Heart left ventricle (tissue), 16 donors: ENCODE measurements around the gene STK25. TPM values are rescaled to one million over a fixed set of nuclear protein-coding genes. Genes with fewer than 3 reads are reported as not detected.

Experiments used
- ATAC-seq, 4 donors: fragments of 200-7000 bp; cut with Tn5 transposase; one replicate each; pipeline ENCODE4 v1.9.1; 2020 to 2022; ENCODE audit warnings: moderate library complexity in 4 of 4, mild to moderate bottlenecking in 3 of 4, moderate number of reproducible peaks in 1 of 4
- DNase-seq, 5 donors: peaks; one replicate each; pipeline ENCODE4 v3.0.0-alpha.2; 2020
- H3K27ac ChIP-seq, 12 donors: fragments of 200-600 bp; sonication (generic) in 4 of 12; one replicate each; pipeline versions ENCODE4 v1.5.0 to v1.8.0; 2016 to 2022; ENCODE audit warnings: mild to moderate bottlenecking in 2 of 12
- H3K27me3 ChIP-seq, 9 donors: fragments of 200-600 bp; sonication (generic) in 2 of 9; one replicate each; pipeline versions ENCODE4 v1.5.1 to v1.8.0; 2016 to 2022; ENCODE audit warnings: mild to moderate bottlenecking in 3 of 9
- H3K36me3 ChIP-seq, 9 donors: fragments of 200-600 bp; sonication (generic) in 2 of 9; one replicate each; pipeline versions ENCODE4 v1.5.0 to v1.8.0; 2018 to 2022; ENCODE audit warnings: mild to moderate bottlenecking in 2 of 9
- H3K4me1 ChIP-seq, 12 donors: fragments of 200-600 bp; sonication (generic) in 4 of 12; one replicate each; pipeline versions ENCODE4 v1.5.0 to v1.8.0; 2016 to 2022; ENCODE audit warnings: mild to moderate bottlenecking in 3 of 12
- H3K4me3 ChIP-seq, 12 donors: fragments of 200-600 bp; sonication (generic) in 4 of 12; one replicate each; pipeline versions ENCODE4 v1.5.0 to v1.8.0; 2017 to 2022; ENCODE audit warnings: mild to moderate bottlenecking in 9 of 12, moderate library complexity in 4 of 12
- H3K9me3 ChIP-seq, 12 donors: fragments of 200-600 bp; sonication (generic) in 4 of 12; one replicate each; pipeline versions ENCODE4 v1.5.0 to v1.8.0; 2016 to 2022; ENCODE audit warnings: mild to moderate bottlenecking in 1 of 12
- POLR2A ChIP-seq, 2 donors: fragments of 450-650 bp; IDR thresholded peaks; one replicate each; pipeline ENCODE4 v1.6.1; 2017; ENCODE audit warnings: antibody characterized with exemption in 2 of 2, mild to moderate bottlenecking in 2 of 2, moderate library complexity in 2 of 2
- WGBS, 4 donors: extraction: QIAGEN DNeasy Blood & Tissue Kit in 2 of 4; methylation state at CpG; one replicate each; pipeline versions ENCODE4 v1.1.5 to v1.1.7; 2013 to 2018; 5-methylcytosine and 5-hydroxymethylcytosine counted together
- intact Hi-C, 10 donors: fragments of 100-400 bp; cut with DNase I; formaldehyde crosslinking; loops; one replicate each; pipeline versions ENCODE4 v1.11.1 to v1.14.2; 2022
- polyA plus RNA-seq, 2 donors: library from polyadenylated mRNA; stranded (reverse); fragments of 200-250 nt; gene quantifications; one replicate each; pipeline ENCODE4 v1.2.3, GENCODE V29; 2013
- total RNA-seq, 9 donors: library from RNA; depleted of rRNA in 2 of 9; stranded (reverse); fragments of >200 nt in 2 of 9; fragmentation: NEBNext Ultra II Directional in 3 of 9; extraction: Animal tissue kit (Norgen Biotek cat#: 25700) in 3 of 9; gene quantifications; one replicate each; pipeline versions ENCODE4 v1.1.0 to v1.2.4, GENCODE V29; 2016 to 2023
- TF ChIP-seq, protein P1 (sequence below), 12 donors: fragments of 200-600 bp; sonication (generic) in 4 of 12; IDR thresholded peaks; one replicate each; pipeline versions ENCODE4 v1.5.0 to v1.8.0; 2018 to 2022; ENCODE audit warnings: antibody characterized with exemption in 12 of 12, mild to moderate bottlenecking in 5 of 12
- donor health status: ischemic (EF 13 %, LVEDD 7.1; RV severe dilation, severe dysfunction).
- donor health status: healthy with polysubstance abuse.
- donor health status: DM: no; HTN: yes; CAD: no.
- donor health status: DM: no; HTN: no; CAD: no.
- donor health status: ischemic (EF 25% LVEDD 6.9; RV normal size, moderate dysfunction).
- donor health status: ischemic (EF 25% LVEDD 5.7; RV mildly dilated, moderate dysfunction).
- donor health status: healthy.
- donor health status: DM: yes; HTN: yes; CAD: no.
- donor health status: ischemic (EF 35%, LVEDD 5.7; RV mildly dilated, moderate dysfunction).
- donor health status: nonischemic (EF 11% LVEDD 7.7; RV severe dilation, severe dysfunction).
- donor health status: DM: yes; HTN: yes; CAD: no.
- donor health status: PGD.
- donor health status: ischemic (EF 29% LVEDD 5.4; RV normal size, mild dysfunction).
- donor health status: nonischemic (EF 23%, LVEDD 6.1; RV moderate dilation, normal function).

The STK25 gene
- total and polyA plus RNA-seq, 11 donors = 76.8 to 186 (median 94.8) TPM

- WGBS, 4 donors = 79 to 93% (median 85%) methylated on average over 7 to 15 of the region's 15 CpGs
- Histone ChIP-seq H3K4me1 (peaks cover 13 to 53% (median 33%) of the 10 kb centered on the region in 12 donors), H3K36me3 (peaks cover 0 to 22% (median 8%) of the 10 kb centered on the region in 9 donors), H3K27ac (peak overlapping the region in 2 of 12 donors; percentile 31 to 35), H3K9me3 (no peaks in the 10 kb centered on the region), H3K4me3 (no peak overlapping the region), H3K27me3 (no peaks in the 10 kb centered on the region)
- TF ChIP-seq, protein P1, sequence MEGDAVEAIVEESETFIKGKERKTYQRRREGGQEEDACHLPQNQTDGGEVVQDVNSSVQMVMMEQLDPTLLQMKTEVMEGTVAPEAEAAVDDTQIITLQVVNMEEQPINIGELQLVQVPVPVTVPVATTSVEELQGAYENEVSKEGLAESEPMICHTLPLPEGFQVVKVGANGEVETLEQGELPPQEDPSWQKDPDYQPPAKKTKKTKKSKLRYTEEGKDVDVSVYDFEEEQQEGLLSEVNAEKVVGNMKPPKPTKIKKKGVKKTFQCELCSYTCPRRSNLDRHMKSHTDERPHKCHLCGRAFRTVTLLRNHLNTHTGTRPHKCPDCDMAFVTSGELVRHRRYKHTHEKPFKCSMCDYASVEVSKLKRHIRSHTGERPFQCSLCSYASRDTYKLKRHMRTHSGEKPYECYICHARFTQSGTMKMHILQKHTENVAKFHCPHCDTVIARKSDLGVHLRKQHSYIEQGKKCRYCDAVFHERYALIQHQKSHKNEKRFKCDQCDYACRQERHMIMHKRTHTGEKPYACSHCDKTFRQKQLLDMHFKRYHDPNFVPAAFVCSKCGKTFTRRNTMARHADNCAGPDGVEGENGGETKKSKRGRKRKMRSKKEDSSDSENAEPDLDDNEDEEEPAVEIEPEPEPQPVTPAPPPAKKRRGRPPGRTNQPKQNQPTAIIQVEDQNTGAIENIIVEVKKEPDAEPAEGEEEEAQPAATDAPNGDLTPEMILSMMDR (IDR thresholded peaks at IDR 0.05) = no peak
- no peak for TF ChIP-seq POLR2A (IDR thresholded peaks at IDR 0.05)
- DNase-seq (no peak), ATAC-seq (no peak)
- intact Hi-C loops = loop anchor here in 7 of 10 donors (5.0 to 10.0 kb wide), 6 partner anchors 52 to 230 kb away; partner anchors contain the start of genes BOK (in 2 of the 7) and D2HGDH (in 1 of the 7)
These were observed 3.2 kb downstream of the STK25 start for GRCh38 chr2:241505086-241505780.

GRCh38 chr2:241503776-241504392 is 4.5 kb downstream of the STK25 start:
- TF ChIP-seq POLR2A (IDR thresholded peaks at IDR 0.05) = no peak
- TF ChIP-seq, protein P1 (IDR thresholded peaks at IDR 0.05) = no peak
- Histone ChIP-seq H3K27me3 (no peaks in the 10 kb centered on the region), H3K27ac (no peak overlapping the region), H3K4me3 (no peak overlapping the region), H3K4me1 (peaks cover 8 to 44% (median 26%) of the 10 kb centered on the region in 12 donors), H3K9me3 (no peaks in the 10 kb centered on the region), H3K36me3 (peaks cover 0 to 34% (median 15%) of the 10 kb centered on the region in 9 donors)
- intact Hi-C loops = loop anchor here in 4 of 10 donors (10.0 kb wide), 2 partner anchors 111 to 231 kb away; partner anchors contain the start of gene D2HGDH (in 1 of the 4)
- no peak for DNase-seq
- WGBS, 4 donors = 77 to 98% (median 88%) methylated on average over 5 to 12 of the region's 12 CpGs
- ATAC-seq = no peak

- DNase-seq (no peak), ATAC-seq (no peak)
- TF ChIP-seq POLR2A (IDR thresholded peaks at IDR 0.05) = no peak
- TF ChIP-seq, protein P1 (IDR thresholded peaks at IDR 0.05) = no peak
- Histone ChIP-seq H3K4me1 (peaks cover 8 to 35% (median 22%) of the 10 kb centered on the region in 12 donors), H3K4me3 (no peak overlapping the region), H3K27me3 (no peaks in the 10 kb centered on the region), H3K9me3 (no peaks in the 10 kb centered on the region), H3K27ac (no peak overlapping the region), H3K36me3 (peaks cover 0 to 50% (median 31%) of the 10 kb centered on the region in 9 donors)
- 91 to 98% (median 96%) methylated on average over 11 of the region's 11 CpGs for WGBS, 4 donors
- intact Hi-C loops = loop anchor here in 4 of 10 donors (10.0 kb wide), 2 partner anchors 113 to 233 kb away; partner anchors contain the start of gene D2HGDH (in 1 of the 4)
These were observed 6.1 kb downstream of the STK25 start for GRCh38 chr2:241502281-241502680.

DNA sequence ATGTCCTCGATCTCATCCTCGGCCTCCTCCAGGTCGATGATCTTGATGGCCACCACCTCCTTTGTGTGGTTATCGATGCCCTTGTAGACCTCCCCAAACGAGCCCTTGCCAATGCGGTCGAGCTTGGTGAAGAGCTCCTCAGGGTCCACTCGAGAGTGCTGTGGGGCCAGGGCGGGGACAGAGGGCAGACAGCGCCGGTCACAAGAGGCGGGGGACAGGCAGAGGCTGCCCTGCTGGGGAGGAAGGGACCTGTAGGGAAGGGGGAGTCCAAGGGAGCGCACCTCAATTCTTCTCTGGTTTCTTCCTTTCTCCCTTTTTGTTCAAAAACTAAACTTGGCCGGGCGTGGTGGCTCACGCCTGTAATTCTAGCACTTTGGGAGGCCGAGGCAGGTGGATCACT is 6.8 kb downstream of the STK25 start:
- H3K27me3 ChIP-seq = no peaks in the 10 kb centered on the region
- H3K36me3 ChIP-seq = peaks cover 0 to 57% (median 38%) of the 10 kb centered on the region in 9 donors
- no peaks in the 10 kb centered on the region for H3K9me3 ChIP-seq
- TF ChIP-seq POLR2A (IDR thresholded peaks at IDR 0.05) = no peak
- TF ChIP-seq, protein P1 (IDR thresholded peaks at IDR 0.05) = no peak
- peaks cover 6 to 27% (median 14%) of the 10 kb centered on the region in 12 donors for H3K4me1 ChIP-seq
- intact Hi-C loops = loop anchor here in 4 of 10 donors (10.0 kb wide), 2 partner anchors 113 to 233 kb away; partner anchors contain the start of gene D2HGDH (in 1 of the 4)
- no peak overlapping the region for H3K4me3 ChIP-seq
- H3K27ac ChIP-seq = no peak overlapping the region
- no peak for ATAC-seq
- DNase-seq = no peak
- WGBS, 4 donors = 90 to 95% (median 95%) methylated on average over 17 of the region's 17 CpGs
